ENCODE measurements around the gene FAM53B.

DNA sequence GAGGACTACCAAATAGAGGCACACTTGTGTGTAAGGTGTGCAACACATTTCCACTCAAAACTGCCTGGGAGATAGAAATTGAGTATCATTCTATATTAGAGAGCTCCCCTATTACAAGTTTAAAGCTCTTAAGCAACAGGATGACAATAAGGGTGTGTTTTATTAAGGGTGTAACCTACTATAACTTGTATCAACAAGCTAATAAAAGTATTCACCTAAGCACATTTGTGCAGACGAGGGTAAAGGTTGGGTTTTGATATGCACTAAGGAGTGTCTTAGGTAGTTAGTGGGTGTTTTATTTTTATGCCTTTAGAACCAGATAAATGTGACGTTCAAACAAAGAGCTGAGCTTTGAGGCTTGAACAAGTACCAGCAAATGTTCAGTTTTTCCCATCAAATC is 2.8 kb upstream of the FAM53B start:
- no peak for TF ChIP-seq EZH2 (IDR thresholded peaks at IDR 0.05; ENCODE audit: low read depth)
- TF ChIP-seq, protein P1, sequence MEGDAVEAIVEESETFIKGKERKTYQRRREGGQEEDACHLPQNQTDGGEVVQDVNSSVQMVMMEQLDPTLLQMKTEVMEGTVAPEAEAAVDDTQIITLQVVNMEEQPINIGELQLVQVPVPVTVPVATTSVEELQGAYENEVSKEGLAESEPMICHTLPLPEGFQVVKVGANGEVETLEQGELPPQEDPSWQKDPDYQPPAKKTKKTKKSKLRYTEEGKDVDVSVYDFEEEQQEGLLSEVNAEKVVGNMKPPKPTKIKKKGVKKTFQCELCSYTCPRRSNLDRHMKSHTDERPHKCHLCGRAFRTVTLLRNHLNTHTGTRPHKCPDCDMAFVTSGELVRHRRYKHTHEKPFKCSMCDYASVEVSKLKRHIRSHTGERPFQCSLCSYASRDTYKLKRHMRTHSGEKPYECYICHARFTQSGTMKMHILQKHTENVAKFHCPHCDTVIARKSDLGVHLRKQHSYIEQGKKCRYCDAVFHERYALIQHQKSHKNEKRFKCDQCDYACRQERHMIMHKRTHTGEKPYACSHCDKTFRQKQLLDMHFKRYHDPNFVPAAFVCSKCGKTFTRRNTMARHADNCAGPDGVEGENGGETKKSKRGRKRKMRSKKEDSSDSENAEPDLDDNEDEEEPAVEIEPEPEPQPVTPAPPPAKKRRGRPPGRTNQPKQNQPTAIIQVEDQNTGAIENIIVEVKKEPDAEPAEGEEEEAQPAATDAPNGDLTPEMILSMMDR (conservative IDR thresholded peaks at IDR 0.05) = no peak
